Ishikawa (cell line): ENCODE results near the gene KAT6B.

Experiments
- CREB1 ChIP-seq: IDR thresholded peaks from 2 replicates; pipeline ENCODE4 v1.6.1; 2012; ENCODE audit warnings: low read depth
- TCF12 ChIP-seq: IDR thresholded peaks from 2 replicates; pipeline ENCODE4 v1.6.1; 2012; ENCODE audit warnings: low read depth
- ZBTB7A ChIP-seq: IDR thresholded peaks from 2 replicates; pipeline ENCODE4 v1.6.1; 2012; ENCODE audit warnings: low read depth

GRCh38 chr10:75076348-75076747 is 249.9 kb downstream of the KAT6B start:
- TF ChIP-seq TCF12 = no peak
- no peak for TF ChIP-seq ZBTB7A
- no peak for TF ChIP-seq CREB1
